ENCODE data around the gene ZNF385B.

DNA sequence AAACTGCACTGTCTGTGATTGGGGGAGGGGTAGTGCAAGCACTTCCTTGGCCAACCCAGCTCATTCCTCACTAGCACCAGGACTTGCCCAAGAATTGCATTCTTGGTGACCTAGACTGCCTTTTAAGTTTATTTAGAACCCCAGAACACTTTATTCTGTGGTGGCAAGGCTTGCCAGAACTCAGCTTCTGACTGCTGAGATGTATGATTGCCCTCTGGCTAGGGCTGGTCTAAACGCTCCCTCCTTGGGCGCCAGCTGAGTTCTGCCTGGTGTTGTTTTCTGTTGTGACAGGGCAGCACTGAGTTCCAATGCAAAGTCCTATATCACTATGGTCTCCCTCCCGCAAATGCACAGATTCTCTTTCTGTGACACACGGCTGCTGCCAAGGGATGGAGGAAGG is 247.7 kb downstream of the ZNF385B start:
- no peak for TF ChIP-seq CTCF (IDR thresholded peaks at IDR 0.05 in 2 of 3, conservative IDR thresholded peaks at IDR 0.05 in 1 of 3; ENCODE audit: insufficient read depth in 2 of 3, low read depth in 1 of 3, low read length in 3 of 3)
- TF ChIP-seq POLR2AphosphoS5 (IDR thresholded peaks at IDR 0.05; ENCODE audit: control insufficient read depth, insufficient read depth, low read depth, low read length) = no peak
- TF ChIP-seq EGR1 (conservative IDR thresholded peaks at IDR 0.05) = no peak
- TF ChIP-seq POLR2B (IDR thresholded peaks at IDR 0.05; ENCODE audit: low read depth, partially characterized antibody) = no peak
- no peak for TF ChIP-seq KLF6 (CRISPR knock-in tag; IDR thresholded peaks at IDR 0.05; ENCODE audit: borderline replicate concordance)
- TF ChIP-seq CREM (IDR thresholded peaks at IDR 0.05; ENCODE audit: low read depth) = no peak
- TF ChIP-seq SMAD2 (IDR thresholded peaks at IDR 0.05; ENCODE audit: low read depth, low read length) = no peak
- TF ChIP-seq, protein P1, sequence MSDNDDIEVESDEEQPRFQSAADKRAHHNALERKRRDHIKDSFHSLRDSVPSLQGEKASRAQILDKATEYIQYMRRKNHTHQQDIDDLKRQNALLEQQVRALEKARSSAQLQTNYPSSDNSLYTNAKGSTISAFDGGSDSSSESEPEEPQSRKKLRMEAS (CRISPR knock-in tag; IDR thresholded peaks at IDR 0.05) = no peak
- TF ChIP-seq, protein P2, sequence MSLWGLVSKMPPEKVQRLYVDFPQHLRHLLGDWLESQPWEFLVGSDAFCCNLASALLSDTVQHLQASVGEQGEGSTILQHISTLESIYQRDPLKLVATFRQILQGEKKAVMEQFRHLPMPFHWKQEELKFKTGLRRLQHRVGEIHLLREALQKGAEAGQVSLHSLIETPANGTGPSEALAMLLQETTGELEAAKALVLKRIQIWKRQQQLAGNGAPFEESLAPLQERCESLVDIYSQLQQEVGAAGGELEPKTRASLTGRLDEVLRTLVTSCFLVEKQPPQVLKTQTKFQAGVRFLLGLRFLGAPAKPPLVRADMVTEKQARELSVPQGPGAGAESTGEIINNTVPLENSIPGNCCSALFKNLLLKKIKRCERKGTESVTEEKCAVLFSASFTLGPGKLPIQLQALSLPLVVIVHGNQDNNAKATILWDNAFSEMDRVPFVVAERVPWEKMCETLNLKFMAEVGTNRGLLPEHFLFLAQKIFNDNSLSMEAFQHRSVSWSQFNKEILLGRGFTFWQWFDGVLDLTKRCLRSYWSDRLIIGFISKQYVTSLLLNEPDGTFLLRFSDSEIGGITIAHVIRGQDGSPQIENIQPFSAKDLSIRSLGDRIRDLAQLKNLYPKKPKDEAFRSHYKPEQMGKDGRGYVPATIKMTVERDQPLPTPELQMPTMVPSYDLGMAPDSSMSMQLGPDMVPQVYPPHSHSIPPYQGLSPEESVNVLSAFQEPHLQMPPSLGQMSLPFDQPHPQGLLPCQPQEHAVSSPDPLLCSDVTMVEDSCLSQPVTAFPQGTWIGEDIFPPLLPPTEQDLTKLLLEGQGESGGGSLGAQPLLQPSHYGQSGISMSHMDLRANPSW (CRISPR knock-in tag; IDR thresholded peaks at IDR 0.05) = no peak
- TF ChIP-seq CREB1 (IDR thresholded peaks at IDR 0.05) = no peak
- no peak for TF ChIP-seq CREB1 (CRISPR knock-in tag; IDR thresholded peaks at IDR 0.05)
- no peak for TF ChIP-seq TEAD4 (IDR thresholded peaks at IDR 0.05; ENCODE audit: low read length)
- TF ChIP-seq TEAD4 (CRISPR knock-in tag; IDR thresholded peaks at IDR 0.05; ENCODE audit: borderline replicate concordance) = no peak
- no peak for TF ChIP-seq STAG1 (CRISPR knock-in tag; IDR thresholded peaks at IDR 0.05; ENCODE audit: borderline replicate concordance)
